ENCODE results near the gene MYLK2.

- TF ChIP-seq CTCF (IDR thresholded peaks at IDR 0.05) (no peak), POLR2A (IDR thresholded peaks at IDR 0.05; ENCODE audit: low read depth) (no peak), EP300 (IDR thresholded peaks at IDR 0.05) (no peak), POLR2AphosphoS5 (IDR thresholded peaks at IDR 0.05) (no peak)
Measured at GRCh38 chr20:31824125-31824485, 4.9 kb downstream of the MYLK2 start.

All from esophagus muscularis mucosa (tissue), 4 donors.